IgD-negative memory B cell (primary cell): ENCODE results near the gene IPO4. TPM values are rescaled to one million over a fixed set of nuclear protein-coding genes. Genes with fewer than 3 reads are reported as not detected.

Experiments used
- H3K27ac Mint-ChIP-seq, 3 donors: one replicate each; pipeline ENCODE4 v1.8.0; 2020 to 2022; ENCODE audit warnings: mild to moderate bottlenecking in 3 of 3, mixed read lengths in 3 of 3, moderate library complexity in 1 of 3
- H3K27me3 Mint-ChIP-seq: one replicate; pipeline ENCODE4 v1.8.0; 2021; ENCODE audit warnings: mixed read lengths
- H3K36me3 Mint-ChIP-seq: one replicate; pipeline ENCODE4 v1.8.0; 2020; ENCODE audit warnings: mild to moderate bottlenecking, mixed read lengths
- H3K4me1 Mint-ChIP-seq, 3 donors: one replicate each; pipeline ENCODE4 v1.8.0; 2020 to 2022; ENCODE audit warnings: mixed read lengths in 3 of 3, mild to moderate bottlenecking in 1 of 3
- H3K4me3 Mint-ChIP-seq, 4 donors: one replicate each; pipeline ENCODE4 v1.8.0; 2020 to 2022; ENCODE audit warnings: mild to moderate bottlenecking in 4 of 4, mixed read lengths in 4 of 4, moderate library complexity in 3 of 4
- H3K9me3 Mint-ChIP-seq, 3 donors: one replicate each; pipeline ENCODE4 v1.8.0; 2020 to 2021; ENCODE audit warnings: mixed read lengths in 3 of 3, mild to moderate bottlenecking in 1 of 3
- polyA plus RNA-seq: library from polyadenylated mRNA; unstranded; fragments of 300-500 nt; fragmentation: Illumina TruSeq; gene quantifications from one replicate; pipeline ENCODE4 v1.2.3, GENCODE V29; 2021

Gene IPO4
- polyA plus RNA-seq, 1 donor from 2014 or later, result 15.8 TPM

- H3K4me1 Mint-ChIP-seq, result peaks cover 15 to 29% (median 20%) of the 10 kb centered on the region in 3 donors
- H3K9me3 Mint-ChIP-seq, result no peaks in the 10 kb centered on the region
- H3K27ac Mint-ChIP-seq, result peak overlapping the region in 1 of 3 donors; percentile 90
- peaks cover 3% of the 10 kb centered on the region for H3K36me3 Mint-ChIP-seq
- no peaks in the 10 kb centered on the region for H3K27me3 Mint-ChIP-seq
- H3K4me3 Mint-ChIP-seq, result peak overlapping the region in 1 of 4 donors; percentile 66
Measured at GRCh38 chr14:24132976-24133375, 55.6 kb downstream of the IPO4 start.

GRCh38 chr14:24132061-24132685 lies 56.4 kb downstream of the IPO4 start:
- Mint-ChIP-seq H3K4me3 (peak overlapping the region in 1 of 4 donors; percentile 82), H3K27ac (peak overlapping the region in 1 of 3 donors; percentile 90), H3K27me3 (no peaks in the 10 kb centered on the region), H3K36me3 (peaks cover 3% of the 10 kb centered on the region), H3K9me3 (no peaks in the 10 kb centered on the region), H3K4me1 (peaks cover 17 to 33% (median 26%) of the 10 kb centered on the region in 3 donors)

GRCh38 chr14:24131549-24131966 lies 57.1 kb downstream of the IPO4 start:
- no peak overlapping the region for H3K4me3 Mint-ChIP-seq
- H3K4me1 Mint-ChIP-seq, result peaks cover 10 to 30% (median 26%) of the 10 kb centered on the region in 3 donors
- H3K27me3 Mint-ChIP-seq, result no peaks in the 10 kb centered on the region
- no peak overlapping the region for H3K27ac Mint-ChIP-seq
- peaks cover 3% of the 10 kb centered on the region for H3K36me3 Mint-ChIP-seq
- no peaks in the 10 kb centered on the region for H3K9me3 Mint-ChIP-seq

GRCh38 chr14:24130717-24131548 lies 57.7 kb downstream of the IPO4 start:
- Mint-ChIP-seq H3K27me3 (no peaks in the 10 kb centered on the region), H3K4me1 (peaks cover 9 to 30% (median 26%) of the 10 kb centered on the region in 3 donors), H3K9me3 (no peaks in the 10 kb centered on the region), H3K27ac (peak overlapping the region in 1 of 3 donors; percentile 19), H3K4me3 (peak overlapping the region in 1 of 4 donors; percentile 46), H3K36me3 (peaks cover 3% of the 10 kb centered on the region)

- peaks cover 3% of the 10 kb centered on the region for H3K36me3 Mint-ChIP-seq
Measured at GRCh38 chr14:24130380-24130716, 58.3 kb downstream of the IPO4 start, which contains the start of gene FITM1. FITM1 (plus strand) TSS chr14:24130659; CDS start chr14:24131564, 905 bp downstream.

More at GRCh38 chr14:24130380-24130716, 58.3 kb downstream of the IPO4 start, which contains the start of gene FITM1:
- Mint-ChIP-seq H3K9me3 (no peaks in the 10 kb centered on the region), H3K4me3 (peak within 1 kb of the TSS in 1 of 4 donors; percentile 46), H3K27ac (peak within 1 kb of the TSS in 1 of 3 donors; percentile 19), H3K4me1 (peaks cover 9 to 30% (median 24%) of the 10 kb centered on the region in 3 donors), H3K27me3 (no peaks in the 10 kb centered on the region)

Other genes starting within 250 kb of the IPO4 start
- 29.8 TPM for gene DHRS4, start 235.0 kb downstream of the IPO4 start, polyA plus RNA-seq
- 14.6 TPM for gene DHRS4L2, start 199.9 kb downstream of the IPO4 start, polyA plus RNA-seq
- 0.35 TPM for gene CARMIL3, start 136.8 kb downstream of the IPO4 start, polyA plus RNA-seq
- gene CPNE6, start 117.3 kb downstream of the IPO4 start, polyA plus RNA-seq, result not detected
- 50.2 TPM for gene PCK2, start 94.5 kb downstream of the IPO4 start, polyA plus RNA-seq
- 74.5 TPM for gene DCAF11, start 74.0 kb downstream of the IPO4 start, polyA plus RNA-seq
- 2.6 TPM for gene NRL, start 73.9 kb downstream of the IPO4 start, polyA plus RNA-seq
- 1.1 TPM for gene FITM1, start 58.2 kb downstream of the IPO4 start, polyA plus RNA-seq
- gene PSME1, start 52.6 kb downstream of the IPO4 start, polyA plus RNA-seq, result 804 TPM
- gene EMC9, start 47.2 kb downstream of the IPO4 start, polyA plus RNA-seq, result 18.2 TPM
- gene PSME2, start 42.2 kb downstream of the IPO4 start, polyA plus RNA-seq, result 328 TPM
- gene RNF31, start 41.3 kb downstream of the IPO4 start, polyA plus RNA-seq, result 54.3 TPM
- 136 TPM for gene IRF9, start 27.6 kb downstream of the IPO4 start, polyA plus RNA-seq
- gene REC8, start 16.7 kb downstream of the IPO4 start, polyA plus RNA-seq, result 12.5 TPM
- 25.1 TPM for gene TM9SF1, start 6.6 kb upstream of the IPO4 start, polyA plus RNA-seq
- gene TSSK4, start 16.9 kb upstream of the IPO4 start, polyA plus RNA-seq, result 0.84 TPM
- gene CHMP4A, start 24.7 kb upstream of the IPO4 start, polyA plus RNA-seq, result 170 TPM
- 33.5 TPM for gene MDP1, start 27.2 kb upstream of the IPO4 start, polyA plus RNA-seq
- gene NEDD8, start 43.6 kb upstream of the IPO4 start, polyA plus RNA-seq, result 273 TPM
- 64.1 TPM for gene GMPR2, start 44.1 kb upstream of the IPO4 start, polyA plus RNA-seq
- 186 TPM for gene TINF2, start 53.8 kb upstream of the IPO4 start, polyA plus RNA-seq
- gene TGM1, start 74.4 kb upstream of the IPO4 start, polyA plus RNA-seq, result not detected
- gene RABGGTA, start 82.8 kb upstream of the IPO4 start, polyA plus RNA-seq, result 37.9 TPM
- 27.3 TPM for gene DHRS1, start 111.0 kb upstream of the IPO4 start, polyA plus RNA-seq
- gene NOP9, start 111.0 kb upstream of the IPO4 start, polyA plus RNA-seq, result 1.6 TPM
- gene CIDEB, start 119.2 kb upstream of the IPO4 start, polyA plus RNA-seq, result 19.2 TPM
- 0.97 TPM for gene LTB4R2, start 121.3 kb upstream of the IPO4 start, polyA plus RNA-seq
- gene LTB4R, start 122.7 kb upstream of the IPO4 start, polyA plus RNA-seq, result 2.5 TPM
- 0.75 TPM for gene ADCY4, start 146.3 kb upstream of the IPO4 start, polyA plus RNA-seq
- gene RIPK3, start 151.2 kb upstream of the IPO4 start, polyA plus RNA-seq, result 14.8 TPM
- 0.20 TPM for gene NFATC4, start 179.4 kb upstream of the IPO4 start, polyA plus RNA-seq
- gene NYNRIN, start 210.2 kb upstream of the IPO4 start, polyA plus RNA-seq, result not detected
- gene CBLN3, start 240.9 kb upstream of the IPO4 start, polyA plus RNA-seq, result 2.9 TPM
- gene KHNYN, start 241.1 kb upstream of the IPO4 start, polyA plus RNA-seq, result 26.5 TPM